Measurements from ENCODE around the gene TNFRSF12A. TPM values are rescaled to one million over a fixed set of nuclear protein-coding genes. Genes with fewer than 3 reads are reported as not detected.

The TNFRSF12A gene
- total and polyA plus RNA-seq, 9 of the 15 experiments (the other 6 are each of a cell fraction or from before 2014, with no cell fraction given), result 0.41 to 61.8 (median 26.5) TPM

- Histone ChIP-seq H3K9me3 (replicated peaks; ENCODE audit: control insufficient read depth, insufficient read depth, low read depth, low read length) (no peaks in the 10 kb centered on the region), H3K27me3 (ENCODE audit: control insufficient read depth in 2 of 2, insufficient read depth in 2 of 2, low read length in 2 of 2) (no peaks in the 10 kb centered on the region), H3K4me1 (replicated peaks in 1 of 2; ENCODE audit: control insufficient read depth in 2 of 2, insufficient read depth in 2 of 2, low read length in 2 of 2) (peaks cover 8 to 35% of the 10 kb centered on the region in 2 experiments; a peak in 4 of 5 replicates), H3K27ac (ENCODE audit: extremely low read depth, low read depth, low read length) (no peak within 1 kb of the TSS), H3K9ac (ENCODE audit: insufficient read depth in 1 of 2, low read depth in 2 of 2, low read length in 2 of 2) (peak within 1 kb of the TSS in 1 of 2 experiments; percentile 24; a peak in 2 of 4 replicates), H3K36me3 (ENCODE audit: control insufficient read depth, insufficient read depth, low read length) (no peaks in the 10 kb centered on the region), H3K4me3 (no peak within 1 kb of the TSS), H2AFZ (ENCODE audit: low read depth, low read length) (peak within 1 kb of the TSS; percentile 67; the same call in 1 of the 2 replicates), H4K20me1 (replicated peaks; ENCODE audit: control insufficient read depth, insufficient read depth, low read length) (no peaks in the 10 kb centered on the region), H3K79me2 (ENCODE audit: control insufficient read depth, insufficient read depth, low read length) (no peaks in the 10 kb centered on the region), H3K9me1 (ENCODE audit: control insufficient read depth, insufficient read depth, low read length) (no peaks in the 10 kb centered on the region), H3K4me2 (ENCODE audit: insufficient read depth, low read length) (no peak within 1 kb of the TSS)
- FAIRE-seq (no peak), ATAC-seq (0 out of 3 replicates have a peak, but pooled peaks have one; percentile 11), DNase-seq (ENCODE audit: extremely low read depth in 1 of 4, low spot score in 3 of 4) (peak in 1 of 4 experiments; percentile 25)
- 53% methylated on average over 13 of the region's 13 CpGs for WGBS (ENCODE audit: insufficient coverage, low coverage, missing lambda C conversion rate)
- in situ Hi-C loops (cut with MboI) (no loop called here), intact Hi-C loops (cut with micrococcal nuclease) (no loop called here)
- POLR2A ChIA-PET, result interaction anchor here (1.1 to 1.3 kb wide), 2 partner anchors 63 to 64 kb away, joined by 3 to 5 read pairs; no protein-coding TSS in a partner anchor
- BruUV-seq (replicated peaks), result no TSS peak
- TF ChIP-seq ATF3 (IDR thresholded peaks at IDR 0.05), result peak; percentile 74
- no peak for TF ChIP-seq ATF3 (CRISPR knock-in tag; conservative IDR thresholded peaks at IDR 0.05)
- TF ChIP-seq VEZF1 (CRISPR knock-in tag; IDR thresholded peaks at IDR 0.05), result peak; percentile 16; the same call in 1 of the 2 replicates
- no peak for TF ChIP-seq ZNF707 (CRISPR knock-in tag; conservative IDR thresholded peaks at IDR 0.05)
- peak; percentile 82; the same call in 1 of the 2 replicates for TF ChIP-seq ATF7 (IDR thresholded peaks at IDR 0.05)
- TF ChIP-seq ZNF263 (CRISPR knock-in tag; IDR thresholded peaks at IDR 0.05; ENCODE audit: borderline replicate concordance), result peak; percentile 47
- 0 out of 2 replicates have a peak, but pooled peaks have one; percentile 15 for TF ChIP-seq ZNF740 (CRISPR knock-in tag; IDR thresholded peaks at IDR 0.05)
- no peak for TF ChIP-seq ZNF740 (tag; IDR thresholded peaks at IDR 0.05)
- no peak for TF ChIP-seq MNT (conservative IDR thresholded peaks at IDR 0.05)
- TF ChIP-seq L3MBTL2 (IDR thresholded peaks at IDR 0.05), result 0 out of 2 replicates have a peak, but pooled peaks have one; percentile 26
- peak; percentile 26; the same call in 1 of the 2 replicates for TF ChIP-seq TFAP4 (CRISPR knock-in tag; IDR thresholded peaks at IDR 0.05; ENCODE audit: borderline replicate concordance)
- CTCF ChIA-PET (ENCODE audit: low intra/inter-chr PET ratio), result no interaction called here
Measured at GRCh38 chr16:3065069-3065741, 45.0 kb downstream of the TNFRSF12A start, which contains the start of gene IL32. Gene IL32, plus strand, starts transcription at chr16:3065640. Its CDS starts 172 bp downstream, at chr16:3065812.

All from K562 (cell line).